Caco-2 (cell line): ENCODE results near the gene TGM5. TPM values are rescaled to one million over a fixed set of nuclear protein-coding genes. Genes with fewer than 3 reads are reported as not detected.

Source experiments
- BruUV-seq: library from RNA; stranded (reverse); fragments of 400-500 nt; replicated peaks from 2 replicates; lab custom pipeline; 2021; lab: Mats Ljungman, UMichigan
- CTCF ChIA-PET: fragments of 300-600 bp; sonication (Branson Sonifier 250); formaldehyde crosslinking; loops from one replicate; lab custom pipeline; 2022; ENCODE audit warnings: antibody characterized with exemption; lab: Charles Lee
- POLR2A ChIA-PET: fragments of 300-600 bp; sonication (Branson Sonifier 250); formaldehyde crosslinking; loops from one replicate; lab custom pipeline; 2022; ENCODE audit warnings: antibody characterized with exemption; lab: Charles Lee
- DNase-seq, 2 experiments: peaks; one replicate each; pipeline versions ENCODE4 v3.0.0 to v3.0.0-alpha.2; 2020 to 2022
- H3K27me3 ChIP-seq: replicated peaks from 2 replicates; pipeline ENCODE4 v1.6.0; 2011; ENCODE audit warnings: low read length; ENCODE audit not compliant: control insufficient read depth, insufficient read depth
- H3K36me3 ChIP-seq: 2 replicates; pipeline ENCODE4 v1.5.1; 2011; ENCODE audit warnings: low read length; ENCODE audit not compliant: control insufficient read depth, insufficient read depth
- H3K4me1 ChIP-seq: fragments of 250-450 bp; sonication (Bioruptor Pico); 2 replicates; pipeline ENCODE4 v1.5.1; 2020; ENCODE audit warnings: mild to moderate bottlenecking
- H3K4me3 ChIP-seq: 2 replicates; pipeline ENCODE4 v1.5.1; 2011; ENCODE audit warnings: low read depth, mild to moderate bottlenecking, control low read depth, low read length
- H3K9me3 ChIP-seq: fragments of 250-450 bp; sonication (Bioruptor Pico); 2 replicates; pipeline ENCODE4 v1.5.1; 2020; ENCODE audit warnings: mild to moderate bottlenecking, moderate library complexity
- H3K27ac Mint-ChIP-seq: one replicate; pipeline ENCODE4 v1.8.0; 2022; ENCODE audit warnings: mixed read lengths; ENCODE audit not compliant: unreplicated experiment
- H3K27me3 Mint-ChIP-seq: one replicate; pipeline ENCODE4 v1.8.0; 2022; ENCODE audit warnings: mixed read lengths; ENCODE audit not compliant: insufficient read depth, unreplicated experiment
- H3K36me3 Mint-ChIP-seq: one replicate; pipeline ENCODE4 v1.8.0; 2022; ENCODE audit warnings: mild to moderate bottlenecking, mixed read lengths; ENCODE audit not compliant: insufficient read depth, unreplicated experiment
- H3K4me1 Mint-ChIP-seq: one replicate; pipeline ENCODE4 v1.8.0; 2022; ENCODE audit warnings: low read depth, mixed read lengths; ENCODE audit not compliant: unreplicated experiment
- H3K4me3 Mint-ChIP-seq: one replicate; pipeline ENCODE4 v1.8.0; 2022; ENCODE audit warnings: mild to moderate bottlenecking, moderate library complexity, mixed read lengths; ENCODE audit not compliant: unreplicated experiment
- H3K9me3 Mint-ChIP-seq: one replicate; pipeline ENCODE4 v1.8.0; 2022; ENCODE audit warnings: mixed read lengths; ENCODE audit not compliant: unreplicated experiment
- intact Hi-C: fragments of 100-400 bp; cut with micrococcal nuclease; formaldehyde crosslinking; loops from one replicate; pipeline ENCODE4 v1.10.0; 2022; ENCODE audit not compliant: unreplicated experiment
- total RNA-seq: library from RNA; stranded (reverse); gene quantifications from 2 replicates; pipeline ENCODE4 v1.2.3, GENCODE V29; 2022
- TF ChIP-seq, protein P1 (sequence below), 2 experiments: fragments of 200-600 bp in 1 of 2; IDR thresholded peaks; 1 replicate in 1 of 2; 2 replicates in 1 of 2; pipeline versions ENCODE4 v1.5.1 to v1.8.0; 2011 to 2022; ENCODE audit warnings: antibody characterized with exemption in 1 of 2, control low read depth in 1 of 2, inconsistent platforms in 1 of 2, low read depth in 1 of 2, low read length in 1 of 2, mild to moderate bottlenecking in 1 of 2, moderate library complexity in 1 of 2; ENCODE audit not compliant: insufficient read depth in 1 of 2, severe bottlenecking in 1 of 2, unreplicated experiment in 1 of 2

The TGM5 gene
- total RNA-seq, 1 experiment from 2014 or later, result not detected

DNA sequence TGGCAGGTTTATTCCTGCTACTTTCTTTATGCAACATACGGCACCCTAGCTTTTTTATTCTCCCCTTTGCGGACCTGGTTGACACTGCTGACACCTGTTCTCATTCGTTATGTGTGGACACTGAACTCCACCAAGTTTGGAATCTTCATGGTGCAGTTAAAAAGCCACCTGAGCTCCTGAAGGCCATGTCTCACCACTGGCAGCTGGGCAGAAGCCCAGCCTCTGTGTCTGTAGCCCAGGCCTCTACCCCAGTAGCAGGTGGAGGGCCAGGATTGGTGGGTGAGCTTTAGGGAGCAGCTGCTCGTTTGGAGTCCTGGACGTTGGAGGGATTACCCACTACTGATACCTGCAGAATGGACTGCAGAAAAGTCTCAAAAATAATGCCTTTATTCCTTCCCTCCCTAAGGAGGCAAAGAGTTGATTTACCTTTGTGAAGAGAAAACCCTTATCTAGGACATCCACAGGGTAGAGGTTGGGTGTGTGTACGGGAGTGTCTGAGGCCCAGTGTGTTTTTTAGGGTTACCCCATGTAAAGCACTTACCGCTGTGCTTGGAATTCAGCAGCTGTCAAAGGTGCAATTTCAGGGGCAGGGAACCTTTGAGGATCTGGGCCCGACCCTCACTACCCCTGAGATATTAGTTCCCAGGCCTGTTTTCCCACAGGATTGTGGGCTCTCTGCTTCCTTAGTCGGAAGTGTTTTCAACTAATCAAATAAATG, 82.2 kb downstream of the TGM5 start:
- ChIA-PET POLR2A (no interaction called here), CTCF (no interaction called here)
- TF ChIP-seq, protein P1, sequence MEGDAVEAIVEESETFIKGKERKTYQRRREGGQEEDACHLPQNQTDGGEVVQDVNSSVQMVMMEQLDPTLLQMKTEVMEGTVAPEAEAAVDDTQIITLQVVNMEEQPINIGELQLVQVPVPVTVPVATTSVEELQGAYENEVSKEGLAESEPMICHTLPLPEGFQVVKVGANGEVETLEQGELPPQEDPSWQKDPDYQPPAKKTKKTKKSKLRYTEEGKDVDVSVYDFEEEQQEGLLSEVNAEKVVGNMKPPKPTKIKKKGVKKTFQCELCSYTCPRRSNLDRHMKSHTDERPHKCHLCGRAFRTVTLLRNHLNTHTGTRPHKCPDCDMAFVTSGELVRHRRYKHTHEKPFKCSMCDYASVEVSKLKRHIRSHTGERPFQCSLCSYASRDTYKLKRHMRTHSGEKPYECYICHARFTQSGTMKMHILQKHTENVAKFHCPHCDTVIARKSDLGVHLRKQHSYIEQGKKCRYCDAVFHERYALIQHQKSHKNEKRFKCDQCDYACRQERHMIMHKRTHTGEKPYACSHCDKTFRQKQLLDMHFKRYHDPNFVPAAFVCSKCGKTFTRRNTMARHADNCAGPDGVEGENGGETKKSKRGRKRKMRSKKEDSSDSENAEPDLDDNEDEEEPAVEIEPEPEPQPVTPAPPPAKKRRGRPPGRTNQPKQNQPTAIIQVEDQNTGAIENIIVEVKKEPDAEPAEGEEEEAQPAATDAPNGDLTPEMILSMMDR (IDR thresholded peaks at IDR 0.05; ENCODE audit: insufficient read depth in 1 of 2, low read depth in 1 of 2, low read length in 1 of 2, severe bottlenecking in 1 of 2, unreplicated experiment in 1 of 2), result no peak
- Mint-ChIP-seq H3K27me3 (no peaks in the 10 kb centered on the region), H3K4me3 (peak overlapping the region; percentile 93), H3K4me1 (peaks cover 4% of the 10 kb centered on the region), H3K36me3 (peaks cover 25% of the 10 kb centered on the region), H3K9me3 (no peaks in the 10 kb centered on the region), H3K27ac (no peak overlapping the region)
- Histone ChIP-seq H3K36me3 (no peaks in the 10 kb centered on the region), H3K4me1 (peaks cover 12% of the 10 kb centered on the region), H3K9me3 (no peaks in the 10 kb centered on the region), H3K4me3 (peak overlapping the region; percentile 82), H3K27me3 (no peaks in the 10 kb centered on the region)
- BruUV-seq, result no TSS peak
- DNase-seq, result no peak
- intact Hi-C loops, result loop anchor here (1.0 to 2.0 kb wide), 2 partner anchors 52 to 79 kb away; partner anchors contain the start of gene TMEM62

DNA sequence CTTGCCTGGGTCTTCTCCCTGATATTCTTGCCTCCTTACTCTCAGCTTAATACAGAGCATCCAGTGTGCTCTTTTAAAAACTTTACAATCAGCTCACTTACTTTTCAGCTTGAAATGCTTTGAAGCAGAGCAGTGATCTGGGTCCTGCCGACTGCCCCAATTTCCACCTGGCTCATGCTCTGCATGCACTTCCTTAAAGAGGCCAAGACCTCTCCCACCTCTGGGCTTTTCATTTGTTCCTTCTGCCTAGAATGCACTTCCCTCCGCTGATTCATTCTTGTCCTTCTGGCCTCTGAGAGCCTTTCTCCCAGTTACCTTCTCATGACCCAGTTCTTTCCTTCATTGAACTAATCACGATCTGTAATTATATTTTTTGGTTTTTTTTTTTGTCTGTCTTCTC, 83.5 kb downstream of the TGM5 start:
- Histone ChIP-seq H3K27me3 (no peaks in the 10 kb centered on the region), H3K36me3 (no peaks in the 10 kb centered on the region), H3K9me3 (no peaks in the 10 kb centered on the region), H3K4me1 (peaks cover 12% of the 10 kb centered on the region), H3K4me3 (no peak overlapping the region)
- no peak overlapping the region for H3K4me3 Mint-ChIP-seq
- intact Hi-C loops, result no loop called here
- H3K4me1 Mint-ChIP-seq, result peaks cover 4% of the 10 kb centered on the region
- no peak for DNase-seq
- ChIA-PET POLR2A (interaction anchor here (0.6 kb wide), 1 partner anchor 105 kb away, joined by 3 read pairs; no protein-coding TSS in a partner anchor), CTCF (no interaction called here)
- peaks cover 25% of the 10 kb centered on the region for H3K36me3 Mint-ChIP-seq
- TF ChIP-seq, protein P1 (IDR thresholded peaks at IDR 0.05; ENCODE audit: insufficient read depth in 1 of 2, low read depth in 1 of 2, low read length in 1 of 2, severe bottlenecking in 1 of 2, unreplicated experiment in 1 of 2), result no peak
- H3K27me3 Mint-ChIP-seq, result no peaks in the 10 kb centered on the region
- no TSS peak for BruUV-seq
- no peaks in the 10 kb centered on the region for H3K9me3 Mint-ChIP-seq
- H3K27ac Mint-ChIP-seq, result no peak overlapping the region

Other genes with a start within 250 kb of the TGM5 start
- gene UBR1, start 160.9 kb downstream of the TGM5 start, total RNA-seq, result 21.9 and 22.3 TPM in 2 replicates
- gene TMEM62, start 133.3 kb downstream of the TGM5 start, total RNA-seq, result 22.0 and 23.7 TPM in 2 replicates
- 21.7 and 23.1 TPM in 2 replicates for gene CCNDBP1, start 81.5 kb downstream of the TGM5 start, total RNA-seq
- gene EPB42, start 45.9 kb downstream of the TGM5 start, total RNA-seq, result not detected in 2 replicates
- gene TGM7, start 35.3 kb upstream of the TGM5 start, total RNA-seq, result not detected in 2 replicates
- gene LCMT2, start 63.6 kb upstream of the TGM5 start, total RNA-seq, result 7.4 and 7.9 TPM in 2 replicates
- gene ZSCAN29, start 104.1 kb upstream of the TGM5 start, total RNA-seq, result 39.4 and 43.0 TPM in 2 replicates
- 28.4 and 29.2 TPM in 2 replicates for gene TUBGCP4, start 104.2 kb upstream of the TGM5 start, total RNA-seq
- gene TP53BP1, start 226.2 kb upstream of the TGM5 start, total RNA-seq, result 39.8 and 46.8 TPM in 2 replicates